HG02610 (cell line): ENCODE measurements around the gene LIPC.

Source experiments
- ATAC-seq: cut with Tn5 transposase; IDR thresholded peaks from one replicate; pipeline ENCODE4 v1.9.1; 2021; ENCODE audit warnings: mild to moderate bottlenecking, moderate library complexity; ENCODE audit not compliant: unreplicated experiment

LIPC gene

GRCh38 chr15:58453931-58454793 is 22.4 kb downstream of the LIPC start:
- peak; percentile 49 for ATAC-seq

GRCh38 chr15:58454950-58455401 is 23.2 kb downstream of the LIPC start:
- no peak for ATAC-seq

- peak; percentile 63 for ATAC-seq
Measured at GRCh38 chr15:58457466-58457965, 25.7 kb downstream of the LIPC start.

- ATAC-seq, result peak; percentile 34
Measured at GRCh38 chr15:58458076-58458475, 26.3 kb downstream of the LIPC start.

- no peak for ATAC-seq
Measured at GRCh38 chr15:58459045-58459444, 27.3 kb downstream of the LIPC start.

GRCh38 chr15:58459560-58459959 is 27.8 kb downstream of the LIPC start:
- no peak for ATAC-seq

GRCh38 chr15:58460116-58460790 is 28.5 kb downstream of the LIPC start:
- no peak for ATAC-seq

- ATAC-seq, result no peak
Measured at GRCh38 chr15:58460872-58461271, 29.1 kb downstream of the LIPC start.

- no peak for ATAC-seq
Measured at GRCh38 chr15:58462547-58462946, 30.8 kb downstream of the LIPC start.

GRCh38 chr15:58462973-58463663 is 31.3 kb downstream of the LIPC start:
- ATAC-seq, result no peak

- no peak for ATAC-seq
Measured at GRCh38 chr15:58463815-58464650, 32.2 kb downstream of the LIPC start.

GRCh38 chr15:58465070-58465469 is 33.3 kb downstream of the LIPC start:
- ATAC-seq, result no peak

GRCh38 chr15:58465866-58466517 is 34.2 kb downstream of the LIPC start:
- ATAC-seq, result no peak

- ATAC-seq, result no peak
Measured at GRCh38 chr15:58466566-58466965, 34.8 kb downstream of the LIPC start.

- no peak for ATAC-seq
Measured at GRCh38 chr15:58467121-58467721, 35.4 kb downstream of the LIPC start.

- ATAC-seq, result no peak
Measured at GRCh38 chr15:58467722-58468423, 36.1 kb downstream of the LIPC start.

GRCh38 chr15:58469432-58470353 is 37.9 kb downstream of the LIPC start:
- ATAC-seq, result no peak

GRCh38 chr15:58471348-58471747 is 39.6 kb downstream of the LIPC start:
- no peak for ATAC-seq
